HG03196 (cell line): ENCODE measurements around the gene SBK3.
"Not testable (repeated sequence)": the region's sequence is repeated elsewhere in the genome, so short reads cannot be mapped to it uniquely, and the experiment has no call there.

ENCODE experiments used
- ATAC-seq: cut with Tn5 transposase; IDR thresholded peaks from one replicate; pipeline ENCODE4 v1.9.1; 2021; ENCODE audit not compliant: unreplicated experiment

The SBK3 gene

GRCh38 chr19:55541091-55541490 lies 4.3 kb downstream of the SBK3 start:
- no peak for ATAC-seq

GRCh38 chr19:55540619-55541018 lies 4.7 kb downstream of the SBK3 start:
- ATAC-seq, result no peak

GRCh38 chr19:55539090-55539984 lies 6.0 kb downstream of the SBK3 start:
- ATAC-seq, result no peak

GRCh38 chr19:55538132-55538531 lies 7.2 kb downstream of the SBK3 start:
- ATAC-seq, result no peak

DNA sequence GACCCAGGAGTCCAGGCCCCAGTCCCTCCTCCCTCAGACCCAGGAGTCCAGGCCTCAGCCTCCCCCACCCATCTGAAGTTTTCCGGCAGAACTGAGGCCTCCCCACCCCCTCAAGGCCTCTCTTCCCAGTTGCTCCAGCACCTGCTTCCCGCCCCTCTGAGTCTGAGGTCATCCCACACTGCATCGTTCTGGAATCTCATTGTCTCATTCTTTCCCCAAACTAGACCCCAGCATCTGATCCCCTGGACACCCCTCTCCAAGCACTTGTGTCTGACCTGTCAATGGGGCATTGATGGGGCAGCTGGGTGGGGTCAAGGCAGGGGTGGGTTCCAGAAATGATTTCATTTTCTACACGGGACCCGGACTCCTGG lies 7.6 kb downstream of the SBK3 start:
- ATAC-seq, result no peak

DNA sequence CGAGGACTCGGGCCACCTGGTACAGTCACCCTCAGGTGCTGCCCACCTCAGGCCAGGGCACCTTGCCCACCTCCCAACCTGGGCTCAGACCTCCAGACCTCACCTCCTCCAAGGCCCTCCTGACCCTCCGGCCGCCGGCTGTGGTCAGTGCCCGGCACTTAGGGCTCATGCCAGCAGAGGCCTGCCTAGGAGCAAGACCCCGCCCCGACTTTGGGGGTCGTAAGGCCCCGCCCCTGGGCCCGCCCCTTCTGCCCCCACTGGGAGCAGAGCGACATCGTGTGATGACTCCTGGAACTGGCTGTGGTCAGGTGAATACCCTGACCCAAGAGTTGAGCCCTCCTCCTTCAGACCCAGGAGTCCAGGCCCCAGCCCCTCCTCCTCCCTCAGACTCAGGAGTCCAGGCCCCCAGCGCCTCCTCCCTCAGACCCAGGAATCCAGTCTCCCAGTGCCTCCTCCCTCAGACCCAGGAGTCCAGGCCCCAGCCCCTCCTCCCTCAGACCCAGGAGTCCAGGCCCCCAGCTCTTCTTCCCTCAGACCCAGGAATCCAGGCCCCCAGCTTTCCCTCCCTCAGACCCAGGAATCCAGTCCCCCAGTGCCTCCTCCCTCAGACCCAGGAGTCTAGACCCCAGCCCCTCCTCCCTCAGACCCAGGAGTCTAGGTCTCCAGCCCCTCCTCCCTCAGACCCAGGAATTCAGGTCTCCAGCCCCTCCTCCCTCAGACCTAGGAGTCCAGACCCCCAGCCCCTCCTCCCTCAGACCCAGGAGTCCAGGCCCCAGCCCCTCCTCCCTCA lies 8.2 kb downstream of the SBK3 start, which contains the start of gene SBK2:
Gene SBK2 (minus strand): TSS at position 183 of the 790 bp plus-strand sequence. CDS start 839 bp downstream, outside the sequence.
- ATAC-seq, result no peak

DNA sequence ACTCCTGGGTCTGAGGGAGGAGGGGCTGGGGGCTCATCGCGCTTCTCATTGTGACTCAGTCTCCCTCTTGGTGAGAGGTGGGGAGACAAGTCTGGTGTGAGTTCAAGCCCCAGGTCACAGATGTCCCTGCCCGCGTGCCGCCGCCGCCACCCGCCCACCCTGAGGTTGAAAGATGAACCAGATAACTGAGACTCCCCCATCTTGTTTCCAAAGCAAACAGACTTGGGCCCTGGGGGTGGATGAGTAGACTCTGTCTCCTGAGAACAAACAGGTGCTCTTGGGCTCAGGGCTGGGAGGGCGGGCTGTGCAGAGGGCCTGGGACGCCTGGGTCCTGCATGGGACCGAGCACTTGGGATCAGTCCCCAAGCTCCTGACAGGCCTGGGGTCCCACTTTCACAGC lies 9.0 kb downstream of the SBK3 start:
- no peak for ATAC-seq

GRCh38 chr19:55535965-55536350 lies 9.4 kb downstream of the SBK3 start:
- no peak for ATAC-seq

- ATAC-seq, result no peak
Observed at GRCh38 chr19:55535173-55535964, 10.0 kb downstream of the SBK3 start.

DNA sequence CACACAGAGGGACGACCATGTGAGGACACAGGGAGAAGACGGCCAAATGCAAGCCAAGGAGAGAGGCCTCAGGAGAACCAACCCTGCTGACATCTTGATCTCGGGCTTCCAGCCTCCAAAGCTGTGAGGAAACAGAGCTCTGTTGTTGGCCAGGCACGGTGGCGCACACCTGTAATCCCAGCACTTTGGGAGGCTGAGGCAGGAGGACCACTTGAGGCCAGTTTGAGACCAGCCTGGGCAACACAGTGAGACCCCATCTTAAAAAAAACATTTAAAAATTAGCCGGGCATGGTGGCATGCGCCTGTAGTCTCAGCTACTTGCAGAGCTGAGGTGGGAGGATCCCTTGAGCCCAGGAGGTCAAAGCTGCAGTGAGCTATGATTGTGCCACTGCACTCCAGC lies 11.1 kb downstream of the SBK3 start:
- not testable (repeated sequence) for ATAC-seq

- ATAC-seq, result no peak
Observed at GRCh38 chr19:55530996-55531395, 14.3 kb downstream of the SBK3 start.

DNA sequence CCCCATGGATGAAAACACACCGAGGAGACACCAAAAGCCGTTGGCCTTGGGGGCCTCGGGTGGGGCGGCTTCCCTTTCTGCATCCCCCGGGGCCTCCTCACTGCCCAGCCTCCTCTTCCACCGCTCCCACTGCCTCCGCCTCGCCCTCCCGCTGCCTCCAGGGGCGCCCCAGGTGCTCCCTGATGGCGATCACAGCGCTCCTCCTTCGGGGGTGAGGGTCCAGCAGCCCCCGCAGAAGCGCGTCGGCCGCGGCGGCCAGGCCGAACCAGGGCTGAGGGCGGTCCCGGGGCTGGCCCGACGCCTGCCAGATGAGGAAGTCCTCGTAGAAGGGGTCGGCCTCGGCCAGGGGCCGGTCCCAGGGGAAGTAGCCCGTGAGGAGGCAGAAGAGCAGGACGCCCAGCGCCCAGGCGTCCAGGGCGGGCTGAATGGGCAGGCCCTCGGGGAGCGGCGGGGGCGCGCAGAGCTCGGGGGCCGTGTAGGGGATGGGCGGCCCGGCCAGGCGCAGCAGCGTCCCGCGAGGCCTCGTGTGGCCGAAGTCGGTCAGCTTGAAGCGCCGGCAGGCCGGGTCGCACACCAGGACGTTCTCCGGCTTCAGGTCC lies 15.6 kb downstream of the SBK3 start:
- ATAC-seq, result no peak

DNA sequence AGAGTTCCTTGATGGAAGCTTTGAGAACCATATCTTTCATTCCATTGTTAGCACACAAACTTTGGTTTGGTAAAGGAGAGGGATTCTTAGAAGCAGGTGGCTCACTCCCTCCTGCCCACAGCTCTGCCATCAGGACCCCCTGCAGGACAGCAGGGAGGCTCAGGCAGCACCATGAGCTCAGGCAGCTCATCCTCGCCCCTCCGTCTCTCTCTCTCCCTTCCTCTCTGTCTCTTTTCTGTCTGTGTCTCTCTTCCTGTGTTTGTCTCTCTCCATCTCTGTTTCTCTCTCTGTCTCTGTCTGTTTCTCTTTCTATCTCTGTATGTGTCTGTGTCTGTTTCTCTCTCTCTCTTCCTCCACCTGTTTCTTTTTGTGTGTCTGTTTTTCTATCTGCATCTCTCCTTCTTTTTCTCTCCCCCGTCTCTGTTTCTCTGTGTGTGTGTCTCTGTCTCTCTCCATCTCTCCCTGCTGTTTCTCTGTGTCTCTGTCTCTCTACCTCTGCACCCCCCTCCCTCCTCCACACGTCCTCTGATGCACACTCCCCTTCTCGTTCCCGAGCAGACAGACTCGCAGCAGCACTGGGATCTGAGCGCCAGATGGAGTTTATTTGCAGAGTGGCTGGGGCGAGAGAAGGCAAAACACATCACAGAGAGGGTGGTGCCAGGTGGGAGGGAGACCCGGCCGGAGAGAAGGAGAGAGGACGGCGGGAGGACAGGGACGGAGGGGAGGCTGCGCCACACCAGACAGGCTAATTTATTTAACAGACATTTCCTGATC lies 17.1 kb downstream of the SBK3 start:
- ATAC-seq, result no peak

GRCh38 chr19:55527197-55528029 lies 17.9 kb downstream of the SBK3 start:
- ATAC-seq, result no peak

DNA sequence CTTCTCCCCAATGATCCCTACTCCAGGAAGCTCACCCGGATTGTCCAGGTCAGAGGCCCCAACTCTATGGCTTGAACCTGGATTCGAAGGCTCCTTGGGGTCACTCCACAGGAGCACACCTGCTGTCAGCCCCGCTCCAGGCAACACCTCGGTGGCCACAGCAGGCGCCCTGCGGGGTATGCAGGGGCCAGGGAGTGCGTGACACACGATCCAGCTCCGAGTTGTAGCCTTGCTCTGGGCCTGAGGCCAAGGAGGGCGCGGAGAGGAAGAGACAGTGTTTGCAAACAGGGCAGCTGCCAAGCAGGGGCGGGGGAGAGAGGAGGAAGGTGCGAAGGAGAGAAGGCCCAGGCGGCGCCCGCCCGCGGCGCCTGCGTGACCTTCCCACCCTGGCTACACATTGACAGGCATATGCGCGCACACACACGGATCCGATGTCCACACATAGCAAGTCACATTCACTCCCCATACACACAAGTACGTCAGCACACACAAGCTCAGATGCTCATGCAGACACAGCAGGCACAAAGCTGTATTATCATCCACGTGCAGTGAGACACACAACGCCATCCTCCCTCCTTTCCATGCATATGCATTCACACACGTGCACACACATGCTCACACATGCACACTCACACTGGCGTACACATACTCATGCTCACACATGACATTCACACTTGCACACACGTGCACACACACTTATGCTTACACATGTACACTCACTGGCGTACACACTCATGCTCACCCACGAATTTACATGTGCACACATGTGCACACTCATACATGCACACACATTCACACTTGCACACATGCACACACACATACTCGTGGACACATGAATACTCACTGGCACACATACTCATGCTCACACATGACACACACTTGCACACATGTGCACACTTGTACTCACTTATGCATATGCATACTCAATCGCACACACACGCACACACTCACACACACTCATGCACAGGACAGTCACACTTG lies 18.8 kb downstream of the SBK3 start:
- ATAC-seq, result no peak

GRCh38 chr19:55525289-55526101 lies 19.8 kb downstream of the SBK3 start:
- no peak for ATAC-seq

- ATAC-seq, result no peak
Observed at GRCh38 chr19:55520691-55521292, 24.6 kb downstream of the SBK3 start.
